DMS79 (cell line): ENCODE results near the gene SLC66A2.
"Not testable (repeated sequence)": the region's sequence is repeated elsewhere in the genome, so short reads cannot be mapped to it uniquely, and the experiment has no call there.

Experiments used
- DNase-seq: peaks from one replicate; lab custom pipeline; 2025; lab: John Stamatoyannopoulos, UW

Gene SLC66A2

GRCh38 chr18:79879566-79879965 is 71.9 kb downstream of the SLC66A2 start:
- no peak for DNase-seq

DNA sequence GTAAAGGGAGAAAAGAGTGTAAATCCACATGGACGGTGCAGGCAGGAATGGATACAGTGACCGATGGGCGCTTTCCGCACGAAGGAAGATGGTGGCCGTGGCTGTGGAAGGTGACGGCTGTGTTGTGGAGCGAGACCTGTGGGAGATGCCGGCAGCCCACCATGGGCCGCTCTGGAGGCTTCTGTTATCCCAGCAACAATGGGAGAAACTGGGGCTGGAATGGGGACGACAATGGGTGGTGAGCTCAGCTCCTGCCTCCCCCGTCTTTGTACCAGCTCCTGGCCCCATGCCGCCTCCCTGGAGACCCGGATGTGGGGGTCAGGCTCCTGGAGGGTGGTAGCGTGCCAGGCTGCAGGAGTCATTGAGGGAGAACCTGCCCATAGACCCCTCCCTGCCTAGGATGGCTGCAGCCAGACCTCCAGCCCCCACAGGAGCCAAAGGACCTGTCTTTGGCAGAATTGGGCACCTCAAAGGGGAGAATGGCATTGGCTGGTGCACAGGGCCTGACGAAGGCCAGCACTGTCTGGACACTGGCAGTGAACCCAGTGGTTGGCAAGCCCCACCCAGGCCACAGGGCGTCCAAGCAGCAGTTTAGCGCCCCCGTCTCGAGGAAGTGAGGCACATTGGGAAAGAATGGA is 72.6 kb downstream of the SLC66A2 start:
- DNase-seq, result no peak

DNA sequence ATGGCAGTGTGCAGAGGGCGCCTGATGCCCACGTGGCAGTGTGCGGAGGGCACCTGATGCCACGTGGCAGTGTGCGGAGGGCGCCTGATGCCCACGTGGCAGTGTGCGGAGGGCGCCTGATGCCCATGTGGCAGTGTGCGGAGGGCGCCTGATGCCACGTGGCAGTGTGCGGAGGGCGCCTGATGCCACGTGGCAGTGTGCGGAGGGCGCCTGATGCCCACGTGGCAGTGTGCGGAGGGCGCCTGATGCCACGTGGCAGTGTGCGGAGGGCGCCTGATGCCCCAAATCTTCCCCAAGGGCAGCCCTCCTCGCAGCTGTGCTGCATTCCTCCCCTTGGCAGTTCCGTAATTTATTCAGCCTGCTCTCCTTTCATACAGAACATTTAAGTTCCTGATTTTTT is 73.2 kb downstream of the SLC66A2 start:
- not testable (repeated sequence) for DNase-seq

GRCh38 chr18:79877163-79878091 is 74.0 kb downstream of the SLC66A2 start:
- no peak for DNase-seq

DNA sequence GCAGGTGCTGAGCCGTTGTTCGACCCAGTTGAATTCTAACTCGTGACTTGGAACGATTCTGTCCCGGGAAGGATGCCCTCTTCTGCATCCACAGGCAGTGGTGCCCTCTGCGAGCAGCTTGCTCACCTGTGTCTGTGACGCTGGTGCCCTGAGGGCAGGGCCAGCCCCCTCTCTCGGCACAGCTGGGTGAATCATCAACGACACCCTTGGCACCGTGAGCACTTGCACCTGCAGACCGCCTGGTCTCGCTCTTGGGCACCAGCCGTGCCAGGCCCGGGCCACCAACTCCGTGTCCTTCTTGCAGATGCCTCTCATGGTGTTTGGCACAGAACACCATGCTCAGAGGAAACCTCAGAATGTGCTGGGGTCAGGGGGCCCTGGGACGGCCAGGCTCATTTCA is 75.0 kb downstream of the SLC66A2 start:
- peak; percentile 48 for DNase-seq

DNA sequence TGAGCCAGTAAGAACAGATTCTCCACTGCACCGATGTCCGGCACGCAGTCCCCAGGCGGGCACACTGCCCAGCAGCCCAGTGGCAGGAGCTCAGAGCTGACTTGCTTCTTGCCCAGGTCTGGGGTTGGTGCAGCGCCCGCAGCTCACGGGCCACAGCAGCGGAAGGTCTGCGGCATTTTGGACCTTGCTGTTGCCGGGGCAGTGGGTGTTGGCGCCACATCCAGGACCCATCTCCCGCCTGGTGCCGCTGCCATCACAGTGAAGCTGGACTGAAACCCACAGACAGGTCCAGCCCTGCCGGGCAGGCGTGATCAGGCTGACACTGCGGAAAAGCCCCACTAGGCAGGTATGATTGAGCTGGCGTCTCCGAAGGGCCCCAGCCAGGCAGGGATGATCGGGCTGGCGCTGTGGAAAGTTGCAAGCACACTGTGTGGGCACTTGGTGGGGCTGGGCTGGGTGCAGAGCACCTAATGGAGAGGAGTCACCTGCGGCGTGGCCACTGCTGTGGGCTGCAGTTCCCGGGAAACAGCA is 75.5 kb downstream of the SLC66A2 start:
- no peak for DNase-seq

DNA sequence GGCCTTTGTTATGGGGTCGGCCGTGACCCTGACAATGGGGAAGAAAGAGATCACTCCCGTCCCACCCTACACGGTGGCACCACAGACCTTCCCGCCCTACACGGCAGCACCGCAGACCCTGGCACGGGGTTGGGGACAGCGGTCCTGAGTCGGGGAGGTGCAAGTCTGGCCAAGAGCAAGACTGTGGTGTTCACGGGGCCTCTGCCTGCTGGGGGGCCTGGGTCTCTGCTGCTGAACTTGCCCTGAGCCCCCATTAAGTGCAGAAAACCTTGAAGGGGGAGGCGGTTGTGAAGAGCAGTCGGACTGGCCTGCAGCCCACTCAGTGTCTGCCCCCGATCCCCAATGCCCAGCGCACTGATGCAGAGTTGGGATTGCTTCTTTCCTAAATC is 75.9 kb downstream of the SLC66A2 start:
- no peak for DNase-seq

DNA sequence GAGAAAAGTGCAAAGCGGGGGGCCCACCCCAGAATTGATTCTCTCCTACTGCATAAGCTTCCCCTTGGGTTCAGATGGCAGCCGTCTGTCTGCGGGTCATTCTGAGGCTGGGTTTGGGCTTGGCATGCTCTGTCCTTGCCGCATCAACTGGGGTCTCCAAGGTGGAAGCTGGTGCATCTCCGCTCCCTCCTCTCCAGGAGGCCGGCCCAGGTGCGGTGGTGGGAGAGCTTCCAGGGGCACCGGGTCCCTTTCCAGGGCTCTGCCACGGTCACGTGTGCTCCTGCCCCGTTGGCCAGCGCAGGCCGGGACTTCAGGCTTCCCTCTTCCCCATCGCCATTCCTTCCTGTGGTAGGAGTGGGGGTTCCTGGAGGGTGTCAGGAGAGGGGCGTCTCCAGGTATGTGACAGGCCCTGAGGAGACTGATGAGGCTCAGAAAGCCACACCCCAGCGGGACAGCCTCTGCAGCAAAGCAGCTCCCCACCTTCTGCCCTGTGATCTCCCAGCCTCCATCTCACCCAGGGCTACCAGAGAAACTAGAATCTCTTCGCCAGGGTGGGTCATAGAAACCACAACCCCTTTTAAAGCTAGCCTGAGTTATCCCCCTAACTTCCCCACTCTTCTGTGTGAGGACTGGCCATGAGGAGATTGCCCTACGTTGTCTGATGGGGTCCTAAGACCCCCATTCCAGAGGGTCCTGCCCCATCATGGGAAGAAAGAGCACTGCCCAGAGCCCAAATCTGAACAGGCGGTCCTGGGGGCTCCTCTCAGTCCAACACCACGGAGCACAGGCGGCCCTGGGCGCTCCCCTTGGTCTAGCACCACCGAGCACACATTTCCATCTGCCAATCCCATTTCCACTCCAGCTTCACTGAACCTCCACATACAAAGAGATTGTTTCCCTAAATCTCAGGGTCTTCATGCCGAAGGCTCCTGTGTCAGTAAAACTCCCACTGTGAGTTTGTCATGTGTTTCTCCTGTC is 76.6 kb downstream of the SLC66A2 start:
- DNase-seq, result no peak

DNA sequence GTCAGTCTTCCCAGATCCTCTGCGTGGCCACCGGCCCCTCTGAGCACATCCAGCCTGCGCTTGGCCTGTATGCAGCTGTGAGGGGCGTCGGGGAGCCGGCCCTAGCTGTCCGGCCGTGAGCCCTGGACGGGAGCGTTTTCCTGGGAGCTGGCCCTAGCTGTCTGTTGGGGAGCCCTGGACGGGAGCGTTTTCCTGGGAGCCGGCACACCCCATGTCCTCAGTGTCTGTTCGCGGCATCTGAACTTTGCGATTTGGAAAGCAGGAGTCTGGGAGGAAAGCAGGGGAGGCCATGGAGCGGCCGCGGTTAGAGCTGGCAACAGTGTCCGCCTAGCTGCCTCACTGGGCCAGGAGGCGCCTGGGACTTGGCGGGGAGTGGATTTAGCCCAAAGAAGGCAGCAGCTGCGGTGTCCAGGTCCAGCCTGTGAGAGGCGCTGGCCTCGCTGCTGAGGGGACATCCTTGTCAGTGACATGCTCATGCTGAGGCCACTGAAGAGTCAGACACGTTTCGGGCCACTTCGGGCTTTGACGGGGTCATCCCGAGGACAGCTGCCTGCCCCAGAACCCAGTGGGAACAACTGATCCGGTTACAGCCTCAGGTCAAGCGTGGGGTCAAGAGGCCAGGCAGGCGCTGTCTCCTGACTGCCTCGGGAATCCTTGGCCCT is 77.9 kb downstream of the SLC66A2 start:
- no peak for DNase-seq

DNA sequence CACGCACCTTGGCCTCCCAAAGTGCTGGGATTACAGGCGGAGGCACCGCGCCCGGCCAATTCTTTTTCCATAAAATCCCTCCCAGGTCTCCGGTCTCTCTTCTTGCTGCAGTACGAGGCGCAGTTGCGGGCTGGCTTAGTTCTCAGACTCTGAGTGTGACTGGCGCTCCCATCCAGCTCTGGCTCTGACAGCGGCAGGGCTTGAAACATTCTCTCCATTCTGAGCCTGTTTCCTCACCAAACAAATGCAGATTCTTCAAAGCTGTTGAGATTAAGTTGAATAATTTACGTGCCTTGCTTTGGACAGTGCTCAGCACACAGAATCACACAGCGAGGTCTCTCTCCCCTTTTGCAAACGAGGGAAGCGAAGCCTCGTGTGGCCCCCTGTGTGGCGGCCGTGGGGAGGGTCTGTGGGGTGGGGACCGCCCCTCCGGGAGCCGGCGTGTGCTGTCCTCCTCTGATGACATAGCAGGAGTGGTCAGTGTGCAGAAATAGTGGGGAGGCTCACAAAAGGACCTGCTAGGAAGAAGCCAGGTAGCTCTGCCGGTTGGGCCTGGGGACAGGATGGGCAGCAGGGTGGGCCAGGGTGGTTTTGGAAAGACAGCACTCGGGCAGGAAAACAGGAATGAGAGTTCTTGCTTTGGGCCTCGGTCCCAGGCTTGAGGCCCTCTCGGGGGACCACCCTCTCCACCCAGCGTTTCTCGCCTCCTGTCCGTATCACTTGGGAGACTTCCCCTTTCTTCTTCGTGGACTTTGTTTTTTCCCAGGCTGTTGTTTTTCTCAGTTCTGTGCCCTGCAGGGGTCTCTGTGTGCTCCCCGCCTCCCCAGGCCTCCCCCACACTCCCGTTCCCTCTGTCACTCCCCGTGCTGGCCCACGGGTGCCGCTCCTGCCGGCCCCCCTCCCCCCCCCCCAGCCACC is 78.7 kb downstream of the SLC66A2 start:
- no peak for DNase-seq

- DNase-seq, result no peak
These were observed 79.9 kb downstream of the SLC66A2 start for GRCh38 chr18:79871481-79872091.

DNA sequence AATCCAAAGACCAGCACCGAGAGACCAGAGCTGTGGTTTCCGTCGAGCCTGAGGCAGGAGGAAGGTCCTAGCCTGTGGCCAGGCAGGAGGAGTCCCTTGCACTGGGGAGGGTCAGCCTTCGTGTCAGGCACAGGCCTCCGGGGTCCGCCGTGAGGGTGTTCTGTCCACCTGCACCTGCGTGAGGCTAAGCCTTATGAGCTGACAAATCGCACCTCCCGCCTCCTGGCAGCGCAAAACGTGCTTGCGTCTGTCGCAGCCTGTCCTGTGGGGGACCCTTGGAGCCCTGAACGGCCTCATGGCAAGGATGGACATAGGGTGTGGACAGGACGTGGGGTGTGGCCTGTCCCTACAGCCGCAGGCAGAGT is 80.4 kb downstream of the SLC66A2 start:
- DNase-seq, result no peak

DNA sequence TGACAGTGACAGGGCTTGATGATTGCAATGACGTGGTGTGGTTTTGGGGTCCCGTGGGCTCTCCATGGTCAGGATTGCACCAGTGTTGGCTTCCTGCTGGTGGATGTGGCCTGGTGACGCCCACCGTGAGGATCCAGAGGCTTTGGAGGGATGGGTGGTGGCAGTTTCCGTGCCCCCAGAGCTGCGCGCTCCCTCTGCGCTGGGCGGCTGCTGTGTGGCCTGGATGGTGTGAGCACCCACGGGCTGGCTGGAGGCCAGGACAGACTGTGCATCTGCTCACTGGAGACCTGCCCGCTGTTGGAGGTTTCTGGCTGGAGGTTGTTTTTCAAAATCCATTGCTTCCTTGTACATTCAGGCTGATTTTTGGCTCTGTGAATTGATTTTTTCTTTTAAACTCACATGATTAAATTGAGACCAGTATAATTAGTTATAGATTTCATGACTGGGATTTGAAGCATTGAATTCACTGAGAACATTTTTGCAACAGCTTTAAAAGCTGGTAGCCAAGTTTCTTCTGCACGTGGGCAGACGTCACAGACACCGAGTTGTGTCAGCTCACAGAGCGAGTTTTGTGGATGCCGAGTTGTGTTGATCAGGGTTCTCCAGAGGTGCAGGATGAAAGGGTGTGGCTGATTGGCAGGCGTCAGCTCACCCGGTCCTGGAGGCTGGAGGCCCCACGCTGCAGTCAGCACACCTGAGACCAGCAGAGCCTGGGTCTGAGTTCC is 81.0 kb downstream of the SLC66A2 start:
- no peak for DNase-seq

DNA sequence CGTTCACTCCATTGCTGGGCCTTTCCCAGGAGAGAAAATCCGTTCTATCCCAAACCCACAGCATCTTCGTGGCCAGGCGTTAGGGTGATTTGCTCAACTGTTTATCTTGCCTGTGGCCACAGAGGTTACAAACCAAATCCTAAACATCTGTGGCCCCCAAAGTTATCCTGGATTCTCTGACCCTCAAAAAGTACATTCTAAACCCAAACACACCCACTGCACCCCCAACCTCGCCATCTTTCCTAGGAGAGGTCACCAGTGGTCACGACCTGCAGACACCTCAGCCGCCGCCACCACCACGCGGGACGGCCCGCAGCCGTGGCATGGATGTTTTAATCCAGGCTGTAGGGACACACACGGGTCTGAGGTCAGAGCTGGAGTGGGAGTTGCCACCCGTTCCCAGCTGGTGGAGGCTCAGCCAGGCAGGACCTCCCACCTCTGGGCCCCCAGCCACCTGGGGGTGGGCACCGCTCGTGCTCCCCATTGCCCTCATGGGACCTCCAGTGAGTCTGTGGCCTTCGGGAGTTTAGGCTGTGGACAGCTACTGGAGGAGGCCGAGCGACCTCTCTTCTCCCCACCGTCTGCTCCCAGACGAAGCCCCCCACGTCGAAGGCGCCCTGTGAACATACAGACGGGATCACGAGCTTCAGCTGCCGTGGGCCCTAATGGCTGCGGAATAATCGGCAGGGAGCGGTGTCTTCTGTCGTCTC is 81.7 kb downstream of the SLC66A2 start:
- no peak for DNase-seq

GRCh38 chr18:79868811-79869541 is 82.5 kb downstream of the SLC66A2 start:
- DNase-seq, result no peak

GRCh38 chr18:79868168-79868784 is 83.2 kb downstream of the SLC66A2 start:
- no peak for DNase-seq

DNA sequence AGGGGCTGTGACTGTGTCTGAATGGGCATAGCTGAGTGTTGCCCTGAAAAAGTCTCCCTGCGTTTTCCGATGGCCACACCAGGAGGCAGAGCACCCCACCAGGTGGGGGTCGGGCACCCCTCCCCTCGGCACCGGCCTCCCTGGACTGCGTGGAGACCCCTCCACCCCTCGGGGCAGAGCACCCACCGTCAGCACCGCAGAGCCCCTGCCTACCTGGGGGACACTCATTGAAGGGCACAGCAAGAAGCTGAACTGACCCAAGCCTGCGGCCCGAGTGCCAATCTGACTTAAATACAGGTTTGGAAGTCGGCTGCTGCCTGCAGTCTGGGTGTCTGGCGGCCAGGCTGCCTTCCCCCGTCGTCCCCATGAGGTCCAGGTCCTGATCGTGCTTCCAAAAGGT is 83.8 kb downstream of the SLC66A2 start:
- no peak for DNase-seq
